Right lobe of liver (tissue), 6 donors: Measurements from ENCODE around the gene LDB2. TPM values are rescaled to one million over a fixed set of nuclear protein-coding genes. Genes with fewer than 3 reads are reported as not detected.

Experiments
- ATAC-seq, 4 donors: fragments of 200-7000 bp; cut with Tn5 transposase; one replicate each; pipeline ENCODE4 v1.9.1; 2020; ENCODE audit warnings: mild to moderate bottlenecking in 4 of 4, moderate library complexity in 4 of 4
- DNase-seq, 3 donors: peaks; one replicate each; pipeline ENCODE4 v3.0.0-alpha.2; 2020
- H3K27ac ChIP-seq, 3 donors: fragments of 200-600 bp; one replicate each; pipeline ENCODE4 v1.8.0; 2022
- H3K27me3 ChIP-seq, 2 donors: fragments of 200-600 bp; one replicate each; pipeline ENCODE4 v1.8.0; 2022
- H3K36me3 ChIP-seq, 4 donors: fragments of 200-600 bp; sonication (generic) in 1 of 4; one replicate each; pipeline versions ENCODE4 v1.5.1 to v1.8.0; 2017 to 2022; ENCODE audit warnings: control low read depth in 1 of 4
- H3K4me1 ChIP-seq, 4 donors: fragments of 200-600 bp; sonication (generic) in 1 of 4; one replicate each; pipeline versions ENCODE4 v1.5.1 to v1.8.0; 2017 to 2022; ENCODE audit warnings: control low read depth in 1 of 4
- H3K4me3 ChIP-seq, 3 donors: fragments of 200-600 bp; one replicate each; pipeline ENCODE4 v1.8.0; 2022
- H3K9me3 ChIP-seq, 4 donors: fragments of 200-600 bp; sonication (generic) in 1 of 4; one replicate each; pipeline versions ENCODE4 v1.5.1 to v1.8.0; 2017 to 2022; ENCODE audit warnings: control low read depth in 1 of 4
- CTCF ChIP-seq, 4 donors: fragments of 200-600 bp in 3 of 4; fragments of 450-650 bp in 1 of 4; IDR thresholded peaks; one replicate each; pipeline versions ENCODE4 v1.5.1 to v1.8.0; 2016 to 2022; ENCODE audit warnings: antibody characterized with exemption in 4 of 4, mild to moderate bottlenecking in 2 of 4
- POLR2A ChIP-seq: fragments of 450-650 bp; IDR thresholded peaks from one replicate; pipeline ENCODE4 v1.6.1; 2017; ENCODE audit warnings: antibody characterized with exemption, mild to moderate bottlenecking
- WGBS: methylation state at CpG from one replicate; pipeline ENCODE4 v1.1.6; 2018; ENCODE audit warnings: low coverage, low lambda C conversion rate; ENCODE audit not compliant: insufficient coverage; ENCODE audit errors: missing lambda C conversion rate; 5-methylcytosine and 5-hydroxymethylcytosine counted together
- intact Hi-C, 2 donors: fragments of 100-400 bp; cut with DNase I; formaldehyde crosslinking; loops; one replicate each; pipeline versions ENCODE4 v1.11.2 to v1.14.1; 2022
- total RNA-seq, 6 experiments: library from RNA; depleted of rRNA in 2 of 6; stranded (reverse); fragments of >200 nt in 2 of 6; fragmentation: NEBNext Ultra II Directional in 3 of 6; extraction: Animal tissue kit (Norgen Biotek cat#: 25700) in 3 of 6; gene quantifications; one replicate each; pipeline versions ENCODE4 v1.1.0 to v1.2.4, GENCODE V29; 2016 to 2023
- donor health status: DM: no; HTN: yes; CAD: no.
- donor health status: DM: no; HTN: no; CAD: no.
- donor health status: DM: no; HTN: no; CAD: no.
- donor health status: DM: no; HTN: yes; CAD: no.
- donor health status: DM: no; HTN: yes; CAD: no.

Gene LDB2
- total RNA-seq, 6 experiments from 2014 or later, result 11.4 to 26.6 (median 17.3) TPM

- TF ChIP-seq CTCF (IDR thresholded peaks at IDR 0.05) (no peak), POLR2A (no peak)
- no peaks in the 10 kb centered on the region for H3K27me3 ChIP-seq
- DNase-seq (no peak), ATAC-seq (no peak)
- no peaks in the 10 kb centered on the region for H3K36me3 ChIP-seq
- no peak overlapping the region for H3K4me3 ChIP-seq
- 37% methylated on average over 4 of the region's 4 CpGs for WGBS
- no peaks in the 10 kb centered on the region for H3K9me3 ChIP-seq
- H3K27ac ChIP-seq, result no peak overlapping the region
- intact Hi-C loops, result no loop called here
- H3K4me1 ChIP-seq, result peaks cover 0 to 31% (median 13%) of the 10 kb centered on the region in 4 donors
Measured at GRCh38 chr4:16827045-16827444, 71.4 kb downstream of the LDB2 start.

- 91% methylated on average over 3 of the region's 3 CpGs for WGBS
- Histone ChIP-seq H3K27me3 (no peaks in the 10 kb centered on the region), H3K4me1 (peaks cover 0 to 31% (median 13%) of the 10 kb centered on the region in 4 donors), H3K4me3 (no peak overlapping the region), H3K9me3 (no peaks in the 10 kb centered on the region), H3K27ac (no peak overlapping the region), H3K36me3 (no peaks in the 10 kb centered on the region)
- ATAC-seq (no peak), DNase-seq (no peak)
- intact Hi-C loops, result no loop called here
- TF ChIP-seq CTCF (IDR thresholded peaks at IDR 0.05) (no peak), POLR2A (no peak)
Measured at GRCh38 chr4:16826406-16826910, 72.0 kb downstream of the LDB2 start.

- H3K27me3 ChIP-seq, result no peaks in the 10 kb centered on the region
- intact Hi-C loops, result no loop called here
- peak; percentile 77 to 87 (median 79) for ATAC-seq
Measured at GRCh38 chr4:16824278-16824806, 74.1 kb downstream of the LDB2 start.

GRCh38 chr4:16820329-16820728 is 78.1 kb downstream of the LDB2 start:
- H3K27me3 ChIP-seq, result no peaks in the 10 kb centered on the region
- no peak for DNase-seq
- intact Hi-C loops, result no loop called here
- no peak for TF ChIP-seq POLR2A
- no peak for TF ChIP-seq CTCF (IDR thresholded peaks at IDR 0.05)
- no peak overlapping the region for H3K4me3 ChIP-seq
- peak; percentile 56 to 78 (median 60) for ATAC-seq
- no peaks in the 10 kb centered on the region for H3K9me3 ChIP-seq
- peaks cover 0 to 31% (median 14%) of the 10 kb centered on the region in 4 donors for H3K4me1 ChIP-seq
- 32% methylated on average over 6 of the region's 6 CpGs for WGBS
- H3K27ac ChIP-seq, result no peak overlapping the region
- no peaks in the 10 kb centered on the region for H3K36me3 ChIP-seq

More at GRCh38 chr4:16824278-16824806, 74.1 kb downstream of the LDB2 start:
- 20% methylated on average over 4 of the region's 4 CpGs for WGBS
- Histone ChIP-seq H3K4me1 (peaks cover 0 to 42% (median 18%) of the 10 kb centered on the region in 4 donors), H3K9me3 (no peaks in the 10 kb centered on the region), H3K36me3 (no peaks in the 10 kb centered on the region), H3K4me3 (no peak overlapping the region), H3K27ac (peak overlapping the region in 2 of 3 donors; percentile 41 to 42)
- no peak for DNase-seq
- TF ChIP-seq POLR2A (no peak), CTCF (IDR thresholded peaks at IDR 0.05) (no peak)
